GM12891 (cell line): Measurements from ENCODE around the gene TLE6.

Experiments
- POLR2A ChIP-seq: IDR thresholded peaks from 2 replicates; pipeline ENCODE4 v1.6.1; 2011; ENCODE audit warnings: low read depth, low read length, control low read depth
- POLR2AphosphoS5 ChIP-seq: IDR thresholded peaks from 2 replicates; pipeline ENCODE4 v1.6.1; 2011; ENCODE audit warnings: low read depth, low read length, control low read depth
- TAF1 ChIP-seq: IDR thresholded peaks from 2 replicates; pipeline ENCODE4 v1.6.1; 2011; ENCODE audit warnings: low read depth, low read length, control low read depth

DNA sequence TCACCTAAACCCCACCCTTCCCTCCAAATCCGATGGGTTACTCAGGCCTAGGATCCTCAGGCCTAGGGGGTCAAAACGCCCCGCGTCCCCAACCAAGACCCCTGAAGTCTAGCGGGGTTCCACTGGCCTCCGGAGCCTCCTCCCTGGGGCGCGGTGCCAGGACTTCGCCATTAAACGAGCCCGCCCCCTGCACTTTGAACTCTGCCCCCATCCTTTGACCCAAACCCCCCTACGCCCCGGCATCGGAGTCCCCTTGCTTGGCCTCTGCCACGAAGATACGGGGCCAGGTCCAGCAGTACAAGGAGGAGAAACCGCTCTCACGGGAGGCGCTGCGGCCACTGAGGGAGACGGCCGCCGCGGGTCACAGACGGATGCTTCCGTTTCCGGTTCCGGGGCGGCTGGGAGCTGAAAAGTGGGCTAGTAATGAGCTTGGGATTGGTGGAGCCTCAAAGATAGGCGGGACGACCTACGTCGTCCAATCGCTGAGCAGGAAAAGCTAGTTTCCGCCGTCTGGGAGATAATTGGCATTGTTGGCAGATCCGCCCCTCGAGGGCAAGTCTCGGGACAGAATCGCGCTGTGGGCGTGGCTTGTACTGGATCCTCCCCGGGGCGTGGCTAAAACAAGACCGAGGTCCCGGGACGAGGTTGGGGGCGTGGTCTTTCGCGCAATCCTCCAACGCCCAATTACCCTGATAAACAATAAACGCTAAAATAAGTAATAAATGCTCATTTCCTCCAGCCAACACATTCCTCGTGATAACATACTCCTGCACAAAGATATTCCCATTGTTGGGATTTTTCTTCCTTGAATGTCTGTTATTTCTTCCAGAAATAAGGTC is 26.9 kb upstream of the TLE6 start:
- TF ChIP-seq POLR2A (peak; percentile 94), POLR2AphosphoS5 (peak; percentile 90), TAF1 (peak; percentile 98)
